Measurements from ENCODE around the gene DBH.

DBH gene

DNA sequence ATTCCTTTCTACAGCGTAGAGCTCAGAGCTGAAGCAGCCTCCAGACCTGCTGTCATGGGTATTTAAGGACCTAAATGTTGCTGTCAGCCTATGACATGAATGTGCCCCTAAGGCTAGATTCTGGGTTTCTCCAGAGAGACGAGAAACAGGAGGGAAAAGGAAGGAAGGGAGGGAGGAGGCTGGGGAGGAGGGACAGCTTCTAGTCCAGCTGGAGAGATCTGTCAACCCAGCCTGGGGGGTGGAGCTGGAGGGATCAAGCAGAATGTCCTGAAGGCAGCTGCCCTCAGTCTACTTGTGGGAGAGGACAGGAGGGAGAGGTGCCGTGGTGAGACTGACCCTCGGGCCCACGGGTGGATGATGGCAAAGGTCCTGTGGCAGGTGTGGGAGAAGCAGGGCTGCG, 1.1 kb upstream of the DBH start:
- H3K4me3 ChIP-seq (ENCODE audit: control insufficient read depth, low read depth, low read length) = no peak overlapping the region
- TF ChIP-seq, protein P1, sequence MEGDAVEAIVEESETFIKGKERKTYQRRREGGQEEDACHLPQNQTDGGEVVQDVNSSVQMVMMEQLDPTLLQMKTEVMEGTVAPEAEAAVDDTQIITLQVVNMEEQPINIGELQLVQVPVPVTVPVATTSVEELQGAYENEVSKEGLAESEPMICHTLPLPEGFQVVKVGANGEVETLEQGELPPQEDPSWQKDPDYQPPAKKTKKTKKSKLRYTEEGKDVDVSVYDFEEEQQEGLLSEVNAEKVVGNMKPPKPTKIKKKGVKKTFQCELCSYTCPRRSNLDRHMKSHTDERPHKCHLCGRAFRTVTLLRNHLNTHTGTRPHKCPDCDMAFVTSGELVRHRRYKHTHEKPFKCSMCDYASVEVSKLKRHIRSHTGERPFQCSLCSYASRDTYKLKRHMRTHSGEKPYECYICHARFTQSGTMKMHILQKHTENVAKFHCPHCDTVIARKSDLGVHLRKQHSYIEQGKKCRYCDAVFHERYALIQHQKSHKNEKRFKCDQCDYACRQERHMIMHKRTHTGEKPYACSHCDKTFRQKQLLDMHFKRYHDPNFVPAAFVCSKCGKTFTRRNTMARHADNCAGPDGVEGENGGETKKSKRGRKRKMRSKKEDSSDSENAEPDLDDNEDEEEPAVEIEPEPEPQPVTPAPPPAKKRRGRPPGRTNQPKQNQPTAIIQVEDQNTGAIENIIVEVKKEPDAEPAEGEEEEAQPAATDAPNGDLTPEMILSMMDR (conservative IDR thresholded peaks at IDR 0.05; ENCODE audit: control insufficient read depth, insufficient read depth, low read depth, low read length) = no peak
- DNase-seq (ENCODE audit: low read depth) = no peak

DNA sequence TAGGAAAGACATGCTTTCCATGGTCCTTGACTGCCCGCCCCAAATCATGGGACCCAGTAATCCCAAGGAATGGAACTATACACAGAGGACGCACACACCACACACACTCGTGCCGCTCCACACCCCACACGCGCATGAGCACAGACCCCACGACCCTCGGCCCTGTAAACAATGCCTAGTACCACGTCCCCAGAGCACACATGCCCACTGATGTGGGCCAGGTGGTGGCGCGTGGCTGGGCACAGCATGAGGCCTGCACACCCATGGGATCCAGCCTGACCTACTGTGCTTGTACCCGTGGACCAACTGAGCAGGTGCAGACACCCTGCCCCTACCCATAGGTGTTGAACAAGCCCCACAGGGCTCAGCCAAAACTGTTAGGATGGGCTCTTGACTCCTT, 739 bp downstream of the DBH start:
- no peak for DNase-seq (ENCODE audit: low read depth)
- TF ChIP-seq, protein P1 (conservative IDR thresholded peaks at IDR 0.05; ENCODE audit: control insufficient read depth, insufficient read depth, low read depth, low read length) = no peak
- H3K4me3 ChIP-seq (ENCODE audit: control insufficient read depth, low read depth, low read length) = no peak overlapping the region

DNA sequence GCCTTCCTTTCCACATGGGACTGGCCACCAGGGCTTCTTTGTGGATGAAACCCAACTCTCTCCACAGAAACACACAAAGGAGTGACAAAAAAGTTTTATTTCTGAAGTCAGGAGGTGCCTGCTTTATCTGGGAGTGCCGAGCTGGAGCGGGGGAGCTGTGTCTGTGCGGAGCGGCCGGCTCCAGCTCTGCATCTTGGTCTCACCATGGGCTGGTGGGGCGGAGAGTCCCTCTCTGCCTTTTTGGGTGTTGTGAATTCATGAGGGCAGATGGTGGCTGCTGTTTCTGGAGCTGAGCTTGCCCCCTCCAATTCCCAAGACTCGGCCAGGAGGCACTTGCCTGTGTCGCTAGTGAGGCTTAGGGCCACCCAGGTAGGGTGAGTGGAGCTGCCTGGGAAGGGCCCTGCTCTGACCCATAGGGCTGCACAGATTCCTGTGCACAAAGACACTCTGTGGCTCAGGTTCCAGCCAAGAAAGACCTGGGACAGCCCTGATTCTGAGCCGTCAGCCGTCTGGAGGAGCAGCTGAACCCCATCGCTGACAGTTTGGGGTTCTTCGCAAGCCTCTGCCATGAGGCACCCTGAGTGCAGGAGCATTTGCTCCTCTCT, 1.4 kb downstream of the DBH start:
- TF ChIP-seq, protein P1 (conservative IDR thresholded peaks at IDR 0.05; ENCODE audit: control insufficient read depth, insufficient read depth, low read depth, low read length) = no peak
- no peak for DNase-seq (ENCODE audit: low read depth)
- H3K4me3 ChIP-seq (ENCODE audit: control insufficient read depth, low read depth, low read length) = no peak overlapping the region

DNA sequence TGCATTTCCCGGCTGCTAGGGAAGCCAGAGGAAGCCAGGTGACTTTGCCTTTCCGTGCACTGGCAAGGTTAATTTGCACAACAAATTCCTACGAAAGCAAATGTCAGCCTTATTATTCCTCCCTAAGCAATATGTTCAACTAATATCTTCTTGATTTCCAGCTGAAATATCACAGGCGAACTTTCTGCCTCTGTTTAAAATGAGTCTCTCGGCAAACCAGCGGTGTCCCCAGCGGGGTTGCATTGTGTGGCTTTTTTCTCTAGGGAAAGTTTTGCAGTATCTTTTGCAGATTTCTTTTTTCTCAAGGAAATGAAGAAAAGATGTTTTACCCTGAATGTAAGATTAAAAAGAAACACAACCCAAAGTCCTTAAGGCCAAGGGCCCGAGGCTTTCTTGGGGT, 1.9 kb downstream of the DBH start:
- DNase-seq (ENCODE audit: low read depth) = no peak
- no peak overlapping the region for H3K4me3 ChIP-seq (ENCODE audit: control insufficient read depth, low read depth, low read length)
- TF ChIP-seq, protein P1 (conservative IDR thresholded peaks at IDR 0.05; ENCODE audit: control insufficient read depth, insufficient read depth, low read depth, low read length) = no peak

DNA sequence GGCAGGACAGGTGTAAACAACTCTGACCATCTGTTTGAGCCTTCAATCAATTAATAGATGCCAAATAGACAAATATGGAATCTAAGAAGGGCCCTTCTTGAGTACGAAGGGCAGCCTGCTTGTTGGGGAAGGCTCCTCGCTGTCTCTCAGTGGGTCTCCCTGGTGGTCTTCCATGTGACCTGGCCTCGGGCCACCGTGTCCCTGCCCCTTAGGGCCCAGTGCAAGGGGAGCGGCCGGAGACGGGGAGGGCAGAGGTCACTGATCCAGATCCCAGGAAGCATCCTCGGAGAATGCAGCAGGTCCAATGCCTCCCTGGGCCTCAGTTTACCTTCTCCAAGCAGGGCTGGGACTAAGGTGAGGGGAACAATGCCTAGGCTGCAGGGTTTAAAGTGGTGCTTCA, 2.5 kb downstream of the DBH start:
- no peak for DNase-seq (ENCODE audit: low read depth)
- TF ChIP-seq, protein P1 (conservative IDR thresholded peaks at IDR 0.05; ENCODE audit: control insufficient read depth, insufficient read depth, low read depth, low read length) = no peak
- no peak overlapping the region for H3K4me3 ChIP-seq (ENCODE audit: control insufficient read depth, low read depth, low read length)

DNA sequence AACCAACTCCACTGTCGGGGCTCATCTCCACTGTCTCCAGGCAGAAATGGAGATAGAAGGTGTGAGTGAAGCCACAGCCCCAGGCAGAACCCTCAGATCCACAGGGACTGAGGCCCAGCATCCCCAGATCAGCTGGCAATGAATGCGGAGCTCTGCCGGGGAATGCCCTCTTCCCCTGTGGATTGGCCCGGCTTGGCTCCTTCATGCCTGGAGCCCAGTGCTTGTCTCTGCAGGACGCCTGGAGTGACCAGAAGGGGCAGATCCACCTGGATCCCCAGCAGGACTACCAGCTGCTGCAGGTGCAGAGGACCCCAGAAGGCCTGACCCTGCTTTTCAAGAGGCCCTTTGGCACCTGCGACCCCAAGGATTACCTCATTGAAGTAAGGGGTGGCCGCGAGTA, 3.5 kb downstream of the DBH start:
- H3K4me3 ChIP-seq (ENCODE audit: control insufficient read depth, low read depth, low read length) = no peak overlapping the region
- no peak for DNase-seq (ENCODE audit: low read depth)
- TF ChIP-seq, protein P1 (conservative IDR thresholded peaks at IDR 0.05; ENCODE audit: control insufficient read depth, insufficient read depth, low read depth, low read length) = no peak

DNA sequence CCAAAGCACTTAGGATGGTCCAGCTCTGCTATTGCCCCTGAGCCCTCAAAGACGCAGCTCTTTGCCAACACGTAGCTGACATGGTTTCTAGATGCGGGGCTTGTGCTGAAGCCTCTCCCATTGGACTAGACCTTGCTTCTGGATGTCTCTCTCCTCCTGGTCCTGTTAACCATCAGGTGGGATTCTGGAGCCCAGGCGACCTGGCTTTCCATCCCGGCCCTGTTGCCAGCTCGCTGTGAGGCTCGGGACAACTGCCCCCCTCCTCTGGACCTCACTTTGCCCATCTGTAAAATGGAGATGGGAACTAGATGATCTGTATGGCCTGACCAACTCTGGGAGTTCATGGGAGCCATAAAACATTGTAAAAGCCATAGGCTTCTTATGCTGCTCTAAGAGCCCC, 4.0 kb downstream of the DBH start:
- DNase-seq (ENCODE audit: low read depth) = no peak
- TF ChIP-seq, protein P1 (conservative IDR thresholded peaks at IDR 0.05; ENCODE audit: control insufficient read depth, insufficient read depth, low read depth, low read length) = no peak
- no peak overlapping the region for H3K4me3 ChIP-seq (ENCODE audit: control insufficient read depth, low read depth, low read length)
